ENCODE data around the gene QDPR. TPM values are rescaled to one million over a fixed set of nuclear protein-coding genes. Genes with fewer than 3 reads are reported as not detected.

Gene QDPR
- total and polyA plus RNA-seq, 10 of the 15 experiments (the other 5 are each of a cell fraction or from before 2014, with no cell fraction given), result 3.0 to 27.7 (median 11.8) TPM

DNA sequence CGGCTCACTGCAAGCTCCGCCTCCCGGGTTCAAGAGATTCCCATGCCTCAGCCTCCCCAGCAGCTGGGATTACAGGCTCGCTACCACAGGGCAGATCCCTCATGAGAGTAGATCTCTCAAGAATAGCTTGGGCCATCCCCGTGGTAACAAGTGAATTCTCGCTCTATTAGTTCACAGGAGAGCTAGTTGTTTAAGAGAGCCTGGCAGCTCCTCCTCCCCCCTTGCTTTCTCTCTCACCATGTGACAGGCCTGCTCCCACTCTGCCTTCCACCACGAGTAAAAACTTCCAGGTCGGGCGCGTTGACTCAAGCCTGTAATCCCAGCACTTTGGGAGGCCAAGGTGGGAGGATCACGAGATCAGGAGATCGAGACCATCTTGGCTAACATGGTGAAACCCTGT is 34.8 kb upstream of the QDPR start (continued):
- TF ChIP-seq, protein P1, sequence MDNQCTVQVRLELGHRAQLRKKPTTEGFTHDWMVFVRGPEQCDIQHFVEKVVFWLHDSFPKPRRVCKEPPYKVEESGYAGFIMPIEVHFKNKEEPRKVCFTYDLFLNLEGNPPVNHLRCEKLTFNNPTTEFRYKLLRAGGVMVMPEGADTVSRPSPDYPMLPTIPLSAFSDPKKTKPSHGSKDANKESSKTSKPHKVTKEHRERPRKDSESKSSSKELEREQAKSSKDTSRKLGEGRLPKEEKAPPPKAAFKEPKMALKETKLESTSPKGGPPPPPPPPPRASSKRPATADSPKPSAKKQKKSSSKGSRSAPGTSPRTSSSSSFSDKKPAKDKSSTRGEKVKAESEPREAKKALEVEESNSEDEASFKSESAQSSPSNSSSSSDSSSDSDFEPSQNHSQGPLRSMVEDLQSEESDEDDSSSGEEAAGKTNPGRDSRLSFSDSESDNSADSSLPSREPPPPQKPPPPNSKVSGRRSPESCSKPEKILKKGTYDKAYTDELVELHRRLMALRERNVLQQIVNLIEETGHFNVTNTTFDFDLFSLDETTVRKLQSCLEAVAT (IDR thresholded peaks at IDR 0.05), result no peak
- TF ChIP-seq, protein P2, sequence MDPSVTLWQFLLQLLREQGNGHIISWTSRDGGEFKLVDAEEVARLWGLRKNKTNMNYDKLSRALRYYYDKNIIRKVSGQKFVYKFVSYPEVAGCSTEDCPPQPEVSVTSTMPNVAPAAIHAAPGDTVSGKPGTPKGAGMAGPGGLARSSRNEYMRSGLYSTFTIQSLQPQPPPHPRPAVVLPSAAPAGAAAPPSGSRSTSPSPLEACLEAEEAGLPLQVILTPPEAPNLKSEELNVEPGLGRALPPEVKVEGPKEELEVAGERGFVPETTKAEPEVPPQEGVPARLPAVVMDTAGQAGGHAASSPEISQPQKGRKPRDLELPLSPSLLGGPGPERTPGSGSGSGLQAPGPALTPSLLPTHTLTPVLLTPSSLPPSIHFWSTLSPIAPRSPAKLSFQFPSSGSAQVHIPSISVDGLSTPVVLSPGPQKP (IDR thresholded peaks at IDR 0.05; ENCODE audit: low read depth, low read length), result no peak
- no peak for TF ChIP-seq IRF4 (IDR thresholded peaks at IDR 0.05; ENCODE audit: low read depth, low read length)
- TF ChIP-seq ZNF217 (IDR thresholded peaks at IDR 0.05), result no peak

DNA sequence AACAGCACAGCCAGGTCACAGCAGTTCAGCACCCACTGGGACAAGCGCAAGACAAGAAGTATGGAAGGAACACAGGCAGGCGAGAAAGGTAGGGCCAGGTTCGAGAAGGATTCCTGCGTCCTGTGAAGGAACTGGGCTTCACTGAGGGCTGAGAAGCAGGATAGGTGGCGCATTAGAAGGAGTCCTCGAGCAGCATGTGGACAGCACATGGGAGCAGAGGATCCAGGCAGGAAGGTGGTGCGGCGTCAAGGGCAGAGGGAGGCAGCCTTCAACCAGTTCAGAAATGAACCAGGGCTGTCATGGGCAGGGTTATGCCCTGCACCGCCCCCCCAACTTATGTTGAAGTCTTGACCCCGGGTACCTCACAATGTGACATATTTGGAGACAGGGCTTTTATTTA is 34.3 kb upstream of the QDPR start:
- WGBS (ENCODE audit: insufficient coverage, insufficient replicate concordance, low lambda C conversion rate, missing lambda C conversion rate), result 73% methylated on average over 10 of the region's 10 CpGs
- H4K20me1 ChIP-seq (ENCODE audit: control insufficient read depth, insufficient read depth), result no peaks in the 10 kb centered on the region
- no peak overlapping the region for H3K4me3 ChIP-seq
- no peak overlapping the region for H3K4me2 ChIP-seq (ENCODE audit: control insufficient read depth, insufficient read depth)
- no peak overlapping the region for H3K9ac ChIP-seq (ENCODE audit: control insufficient read depth, insufficient read depth, low read length)
- H3K36me3 ChIP-seq (ENCODE audit: control insufficient read depth in 2 of 2, insufficient read depth in 2 of 2, low read length in 1 of 2), result no peaks in the 10 kb centered on the region
- in situ Hi-C loops (cut with MboI) (loop anchor here (5.0 kb wide), 3 partner anchors 91 to 1046 kb away; no protein-coding TSS in a partner anchor), intact Hi-C loops (cut with micrococcal nuclease; ENCODE audit: unreplicated experiment) (no loop called here)
- CTCF ChIA-PET, result interaction anchor here (1.2 to 5.1 kb wide), 3 partner anchors 9 to 89 kb away, joined by 4 to 70 read pairs (median 5); no protein-coding TSS in a partner anchor
- no peaks in the 10 kb centered on the region for H3K4me1 ChIP-seq (ENCODE audit: control insufficient read depth, insufficient read depth, low read length)
- no peak for ATAC-seq
- FAIRE-seq, result no peak
- TF ChIP-seq KAT2A (conservative IDR thresholded peaks at IDR 0.05; ENCODE audit: control insufficient read depth, low read depth, low read length) (no peak), BRCA1 (IDR thresholded peaks at IDR 0.05; ENCODE audit: low read depth, low read length) (no peak), SIX5 (IDR thresholded peaks at IDR 0.05; ENCODE audit: low read depth, low read length, severe bottlenecking) (no peak)
- TF ChIP-seq, protein P3, sequence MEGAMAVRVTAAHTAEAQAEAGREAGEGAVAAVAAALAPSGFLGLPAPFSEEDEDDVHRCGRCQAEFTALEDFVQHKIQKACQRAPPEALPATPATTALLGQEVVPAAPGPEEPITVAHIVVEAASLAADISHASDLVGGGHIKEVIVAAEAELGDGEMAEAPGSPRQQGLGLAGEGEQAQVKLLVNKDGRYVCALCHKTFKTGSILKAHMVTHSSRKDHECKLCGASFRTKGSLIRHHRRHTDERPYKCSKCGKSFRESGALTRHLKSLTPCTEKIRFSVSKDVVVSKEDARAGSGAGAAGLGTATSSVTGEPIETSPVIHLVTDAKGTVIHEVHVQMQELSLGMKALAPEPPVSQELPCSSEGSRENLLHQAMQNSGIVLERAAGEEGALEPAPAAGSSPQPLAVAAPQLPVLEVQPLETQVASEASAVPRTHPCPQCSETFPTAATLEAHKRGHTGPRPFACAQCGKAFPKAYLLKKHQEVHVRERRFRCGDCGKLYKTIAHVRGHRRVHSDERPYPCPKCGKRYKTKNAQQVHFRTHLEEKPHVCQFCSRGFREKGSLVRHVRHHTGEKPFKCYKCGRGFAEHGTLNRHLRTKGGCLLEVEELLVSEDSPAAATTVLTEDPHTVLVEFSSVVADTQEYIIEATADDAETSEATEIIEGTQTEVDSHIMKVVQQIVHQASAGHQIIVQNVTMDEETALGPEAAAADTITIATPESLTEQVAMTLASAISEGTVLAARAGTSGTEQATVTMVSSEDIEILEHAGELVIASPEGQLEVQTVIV (IDR thresholded peaks at IDR 0.05; ENCODE audit: borderline replicate concordance, partially characterized antibody), result no peak
- POLR2A ChIA-PET, result no interaction called here
- no TSS peak for BruUV-seq (replicated peaks)
- H3K27ac ChIP-seq (ENCODE audit: control insufficient read depth, insufficient read depth), result no peak overlapping the region
- SMC1A ChIA-PET (ENCODE audit: uncharacterized antibody, unreplicated experiment), result interaction anchor here (1.2 to 7.0 kb wide), 3 partner anchors 89 to 261 kb away, joined by 3 to 68 read pairs (median 5); partner anchors contain the start of genes DCAF16 and NCAPG
- H2AFZ ChIP-seq (ENCODE audit: control insufficient read depth, low read depth, low read length), result no peak overlapping the region
- H3K79me2 ChIP-seq (ENCODE audit: control insufficient read depth, insufficient read depth, low read length), result no peaks in the 10 kb centered on the region
- no peak for DNase-seq (ENCODE audit: low read depth, low spot score)
- RAD21 ChIA-PET (ENCODE audit: unreplicated experiment), result interaction anchor here (5.0 kb wide), 1 partner anchor 261 kb away, joined by 63 read pairs; the partner anchor contains the start of genes DCAF16 and NCAPG
- H3K27me3 ChIP-seq (replicated peaks in 1 of 2; ENCODE audit: control insufficient read depth in 2 of 2, insufficient read depth in 2 of 2, low read length in 1 of 2), result no peaks in the 10 kb centered on the region
- H3K9me3 ChIP-seq (replicated peaks; ENCODE audit: control insufficient read depth, insufficient read depth, low read length), result no peaks in the 10 kb centered on the region
